Activated T-cell treated with anti-CD3 and anti-CD28 coated beads, Interleukin-2, amount 50 U/mL, for 48 hours (primary cell): ENCODE data around the gene RPSA.
"Not testable (repeated sequence)": the region's sequence is repeated elsewhere in the genome, so short reads cannot be mapped to it uniquely, and the experiment has no call there.

ENCODE experiments used
- DNase-seq, 2 experiments: peaks; one replicate each; pipeline ENCODE4 v3.0.0-alpha.2; 2020

The RPSA gene

DNA sequence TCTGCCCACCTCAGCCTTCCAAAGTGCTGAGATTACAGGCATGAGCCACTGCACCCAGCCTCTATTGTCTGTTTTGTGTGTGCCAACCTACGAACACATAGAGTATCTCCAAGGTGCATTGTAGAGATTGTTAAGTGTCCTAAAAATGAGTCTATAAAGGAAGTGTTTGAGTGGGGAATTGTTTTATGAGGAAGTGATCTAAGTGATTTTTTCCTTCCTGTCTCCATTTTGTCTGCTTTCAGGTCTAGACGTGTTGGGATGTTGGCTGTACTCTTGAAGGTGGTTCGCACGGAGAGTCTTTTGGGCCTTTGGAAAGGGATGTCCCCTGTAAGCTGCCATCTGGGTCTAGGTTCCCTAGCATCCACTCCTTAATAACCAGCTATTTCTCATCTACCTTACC, 16.3 kb upstream of the RPSA start:
- no peak for DNase-seq

DNA sequence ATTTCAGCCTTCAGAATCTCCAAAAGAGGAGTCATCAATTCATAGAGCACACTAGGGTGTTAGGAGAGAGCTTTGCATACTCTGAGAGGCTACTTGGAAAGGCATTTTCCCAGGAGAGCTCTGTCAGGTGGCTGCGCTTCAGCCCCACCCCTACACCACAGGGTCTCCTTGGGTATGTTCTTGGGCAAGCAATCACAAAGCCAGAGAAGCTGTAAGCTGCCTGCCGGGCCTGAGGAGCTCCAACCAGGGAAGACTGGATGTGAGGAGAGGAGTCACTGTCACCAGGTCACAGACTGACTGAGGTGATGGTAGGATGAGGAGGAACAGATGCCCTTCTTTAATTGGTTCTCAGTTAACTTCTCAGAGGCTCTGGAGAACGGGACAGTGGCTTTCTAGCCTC, 9.8 kb upstream of the RPSA start:
- DNase-seq, result no peak

DNA sequence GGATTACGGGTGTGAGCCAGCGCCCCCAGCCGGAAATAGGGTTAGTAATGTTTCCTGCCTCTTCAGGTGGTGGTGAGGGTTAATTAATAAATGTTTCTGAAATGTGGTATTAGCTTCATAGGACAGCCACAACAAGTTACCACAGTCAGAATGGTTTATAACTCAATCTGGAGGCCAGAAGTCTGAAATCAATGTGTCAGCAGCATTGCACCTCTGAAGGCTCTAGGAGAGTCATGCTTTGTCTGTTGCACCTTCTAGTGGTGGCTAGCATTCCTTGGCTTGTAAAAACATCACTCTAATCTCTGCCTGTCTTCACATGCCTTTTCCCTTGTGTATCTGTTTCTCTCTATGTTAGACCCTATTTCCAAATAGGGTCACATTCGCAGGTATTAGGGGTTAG, 7.8 kb upstream of the RPSA start:
- no peak for DNase-seq

DNA sequence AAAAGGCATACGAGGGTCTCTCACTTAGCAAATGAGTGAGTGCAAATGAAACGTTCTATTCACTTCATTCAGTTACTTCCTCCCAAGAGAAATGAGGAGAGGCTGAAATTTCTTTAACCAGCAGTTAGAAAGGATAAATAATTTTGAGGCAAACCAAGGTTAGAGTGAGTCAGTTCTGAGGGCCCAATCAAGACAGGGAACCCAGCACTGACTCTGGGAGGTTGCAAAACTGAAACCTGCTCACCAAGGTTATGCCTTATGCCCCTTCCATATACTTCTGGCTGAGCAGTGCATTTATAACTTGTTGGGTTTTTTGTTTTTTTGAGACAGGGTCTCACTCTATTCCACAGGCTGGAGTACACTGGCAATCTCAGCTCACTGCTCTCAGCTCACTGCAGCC, 4.5 kb upstream of the RPSA start:
- peak in 1 of 2 experiments; percentile 32 for DNase-seq

DNA sequence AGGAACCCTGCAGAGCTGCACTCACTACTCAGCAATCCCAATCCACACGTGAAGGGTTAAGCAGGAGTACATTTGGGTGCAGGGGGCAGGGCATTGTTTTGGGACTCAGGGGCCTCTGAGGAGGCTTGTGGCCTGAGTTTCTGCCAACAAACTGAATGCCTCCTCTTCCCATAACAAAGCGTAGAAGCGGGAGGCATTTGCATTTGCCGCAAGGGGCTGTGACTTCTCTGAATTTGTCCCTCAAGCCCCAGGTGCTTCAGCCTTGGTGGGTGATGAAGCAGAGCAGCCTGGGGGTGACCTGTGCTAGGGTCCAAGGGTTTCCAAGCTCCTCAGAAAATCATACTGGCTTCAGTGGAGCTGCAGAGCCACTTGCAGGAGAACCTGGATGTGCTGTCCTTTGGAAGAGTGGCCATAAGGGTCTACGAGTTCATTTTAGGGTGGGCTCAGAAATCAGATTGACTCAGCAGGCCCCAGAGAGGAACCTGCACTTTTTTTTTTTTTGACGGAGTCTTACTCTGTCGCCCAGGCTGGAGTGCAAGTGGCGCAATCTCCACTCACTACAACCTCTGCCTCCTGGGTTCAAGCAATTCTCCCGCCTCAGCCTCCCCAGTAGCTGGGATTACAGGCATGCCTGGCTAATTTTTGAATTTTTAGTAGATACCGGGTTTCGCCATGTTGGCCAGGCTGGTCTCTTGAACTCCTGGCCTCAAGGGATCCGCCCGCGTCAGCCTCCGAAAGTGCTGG, 1.4 kb upstream of the RPSA start:
- DNase-seq, result no peak

DNA sequence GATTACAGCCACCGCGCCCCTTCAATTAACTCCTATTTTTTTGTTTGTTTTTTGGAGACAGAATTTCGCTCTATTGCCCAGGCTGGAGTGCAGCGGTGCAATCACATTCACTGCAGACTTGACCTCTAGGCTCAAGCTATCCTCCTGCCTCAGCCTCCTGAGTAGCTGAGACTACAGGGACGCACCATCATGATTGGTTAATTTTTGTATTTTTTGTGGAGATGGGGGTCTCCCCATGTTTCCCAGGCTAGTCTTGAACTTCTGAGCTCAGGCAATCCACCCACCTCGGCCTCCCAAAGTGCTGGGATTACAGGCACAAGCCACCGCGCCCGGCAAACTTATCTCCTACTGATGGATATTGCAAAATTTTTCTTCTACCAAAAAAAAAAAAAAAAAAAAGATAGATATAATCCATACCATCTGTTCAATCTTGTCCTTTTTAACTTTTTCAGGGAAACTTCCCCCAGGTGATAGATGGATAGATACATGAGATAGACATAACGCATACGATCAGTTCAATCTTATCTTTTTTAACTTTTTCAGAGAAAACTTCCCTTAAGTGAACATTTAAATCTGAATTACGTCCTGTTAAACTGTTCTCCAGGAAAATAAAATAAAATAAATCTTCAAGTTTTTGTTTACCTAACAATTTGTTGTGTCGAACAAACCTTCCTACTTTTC, 693 bp upstream of the RPSA start:
- no peak for DNase-seq

DNA sequence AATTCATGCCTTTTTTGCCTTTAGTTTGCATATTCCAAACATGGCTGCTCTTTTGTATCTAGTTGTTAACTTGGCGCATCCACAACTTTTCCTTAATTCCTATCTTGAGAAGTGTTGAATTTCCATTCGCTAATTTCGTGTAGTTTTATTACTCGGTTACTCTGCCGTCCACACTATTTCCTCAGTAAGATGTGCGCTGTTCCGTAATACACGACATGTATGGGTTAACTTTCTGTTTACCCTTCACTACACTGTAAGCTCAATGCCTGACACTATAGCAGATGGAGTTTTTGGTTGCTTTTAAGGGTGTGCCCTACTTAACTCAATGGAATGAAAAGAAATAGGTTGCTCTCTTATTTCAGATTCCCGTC, 724 bp downstream of the RPSA start:
- DNase-seq, result no peak

DNA sequence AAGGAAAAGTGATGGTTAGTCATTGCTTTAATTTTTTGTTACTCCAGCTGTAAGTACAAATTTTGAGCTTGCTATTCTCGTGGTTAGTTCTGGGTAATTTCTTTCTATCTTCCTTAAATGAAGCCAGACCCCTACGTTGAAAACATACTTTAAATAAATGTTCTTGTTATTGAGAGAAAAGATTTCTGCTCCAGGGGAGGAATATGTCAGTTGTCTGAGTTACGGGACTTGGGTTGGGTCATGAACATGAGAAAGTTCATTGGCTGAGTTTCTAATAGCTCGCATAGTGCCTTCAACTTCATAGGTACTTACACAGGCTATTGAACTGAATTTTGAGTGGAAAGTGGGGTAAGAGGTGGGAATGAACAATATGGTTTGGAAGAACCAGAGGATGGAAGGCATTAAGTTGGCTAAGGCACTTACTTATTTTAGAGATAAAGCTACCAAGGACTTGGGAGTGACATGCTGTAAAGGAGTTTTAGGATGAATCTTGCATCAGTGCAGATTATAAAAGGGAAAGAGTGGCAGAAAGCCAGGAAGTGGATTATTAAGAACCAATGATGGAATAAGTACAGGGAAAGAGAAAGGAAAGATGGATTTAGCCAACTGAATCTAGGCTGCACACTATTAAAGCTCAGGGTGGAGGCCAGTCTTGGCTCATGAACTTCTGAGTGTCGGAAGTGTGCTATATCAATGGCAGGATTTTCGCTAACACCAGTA, 1.4 kb downstream of the RPSA start:
- DNase-seq, result no peak

DNA sequence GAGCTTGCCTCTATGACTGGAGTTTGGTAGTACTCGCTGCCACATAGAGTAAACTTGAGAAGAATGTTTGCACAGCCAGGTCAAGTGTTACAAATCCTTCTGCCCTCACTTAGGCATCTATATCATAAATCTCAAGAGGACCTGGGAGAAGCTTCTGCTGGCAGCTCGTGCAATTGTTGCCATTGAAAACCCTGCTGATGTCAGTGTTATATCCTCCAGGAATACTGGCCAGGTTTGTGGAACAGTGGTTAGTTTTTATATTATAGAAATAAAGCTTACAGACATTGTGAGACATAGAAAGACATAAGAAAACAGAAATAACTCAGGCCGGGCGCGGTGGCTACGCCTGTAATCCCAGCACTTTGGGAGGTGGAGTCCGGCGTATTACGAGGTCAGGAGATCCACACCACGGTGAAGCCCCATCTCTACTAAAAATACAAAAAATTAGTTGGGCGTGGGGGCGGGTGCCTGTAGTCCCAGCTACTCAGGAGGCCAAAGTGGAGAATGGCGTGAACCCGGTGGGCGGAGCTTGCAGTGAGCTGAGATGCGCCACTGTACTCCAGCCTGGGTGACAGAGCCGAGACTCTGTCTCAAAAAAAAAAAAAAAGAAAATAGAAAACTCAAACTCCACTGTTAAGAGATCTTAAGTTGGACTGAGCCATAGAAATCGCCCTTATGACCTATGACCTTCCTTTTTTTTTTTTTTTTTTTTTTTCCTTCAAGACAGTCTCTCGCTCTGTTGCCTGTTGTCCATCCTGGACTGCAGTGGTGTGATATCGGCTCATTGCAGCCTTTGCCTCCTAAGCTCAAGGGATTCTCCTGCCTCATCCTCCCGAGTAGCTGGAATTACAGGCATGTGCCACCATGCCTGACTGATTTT, 2.2 kb downstream of the RPSA start:
- DNase-seq, result peak; percentile 63 to 66

DNA sequence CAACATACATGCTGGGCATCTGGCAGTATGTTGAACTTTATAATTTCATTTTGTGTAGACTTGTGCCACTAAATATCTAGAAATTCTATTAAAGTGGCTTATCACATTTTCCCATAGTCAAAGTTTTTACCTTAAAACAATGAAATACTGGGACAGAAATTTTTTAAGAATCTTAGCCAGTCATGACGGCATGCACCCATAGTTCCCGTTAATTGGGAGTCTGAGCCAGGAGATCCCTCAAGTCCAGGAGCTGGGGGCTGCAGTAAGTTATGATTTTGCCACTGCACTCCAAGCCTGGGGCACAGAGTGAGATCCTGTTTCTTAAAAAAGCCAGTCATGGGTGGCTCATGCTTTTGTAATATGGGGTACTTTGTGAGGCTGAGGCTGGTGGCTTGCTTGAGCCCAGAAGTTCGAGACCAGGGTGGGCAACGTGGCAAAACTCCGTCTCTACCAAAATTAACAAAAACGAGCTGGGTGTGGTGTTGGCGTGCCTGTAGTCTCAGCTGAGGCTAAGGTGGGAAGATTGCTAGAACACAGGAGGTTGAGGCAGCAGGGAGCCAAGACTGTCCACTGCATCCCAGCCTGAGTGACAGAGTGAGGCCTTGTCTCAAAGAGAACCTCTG, 3.1 kb downstream of the RPSA start:
- peak in 1 of 2 experiments; percentile 33 for DNase-seq

DNA sequence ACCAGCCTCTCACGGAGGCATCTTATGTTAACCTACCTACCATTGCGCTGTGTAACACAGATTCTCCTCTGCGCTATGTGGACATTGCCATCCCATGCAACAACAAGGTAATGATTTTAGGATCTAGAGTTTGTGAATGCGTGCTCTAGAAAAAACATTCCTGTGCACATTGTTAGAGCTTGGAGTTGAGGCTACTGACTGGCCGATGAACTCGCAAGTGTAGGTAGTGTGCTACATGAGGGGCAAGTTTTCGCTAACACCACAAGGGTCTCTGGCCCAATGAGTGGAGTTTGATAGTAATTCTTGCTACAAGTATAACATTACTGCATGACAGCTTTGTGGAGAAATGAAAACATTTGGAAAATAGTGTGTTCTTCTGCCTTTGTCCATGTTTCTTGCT, 4.4 kb downstream of the RPSA start:
- DNase-seq, result no peak

DNA sequence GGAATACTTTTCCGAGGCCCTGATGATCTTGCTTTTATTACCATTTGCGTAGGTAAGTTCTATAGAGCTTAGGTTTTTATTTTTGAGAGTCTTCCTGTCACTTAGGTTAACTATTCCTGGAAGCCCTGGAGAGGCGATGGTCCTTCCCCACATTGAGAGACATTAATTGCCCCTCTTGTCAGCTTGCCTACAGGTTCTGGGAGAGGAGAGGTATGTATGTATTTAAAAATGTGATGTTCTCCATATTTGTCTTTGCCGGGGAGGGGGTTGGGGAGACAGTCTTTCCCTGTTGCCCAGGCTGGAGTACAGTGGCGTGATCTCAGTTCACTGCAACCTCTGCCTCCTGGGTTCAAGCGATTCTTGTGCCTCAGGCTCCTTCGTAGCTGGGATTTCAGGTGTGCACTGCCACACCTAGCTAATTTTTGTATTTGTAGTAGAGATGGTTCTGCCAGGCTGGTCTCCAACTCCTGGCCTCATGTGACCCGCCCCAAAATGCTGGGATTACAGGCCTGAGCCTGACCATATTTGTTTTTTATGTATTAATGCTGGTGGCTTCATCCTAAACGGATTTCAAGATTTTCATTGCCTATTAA, 6.2 kb downstream of the RPSA start:
- peak in 1 of 2 experiments; percentile 30 for DNase-seq

DNA sequence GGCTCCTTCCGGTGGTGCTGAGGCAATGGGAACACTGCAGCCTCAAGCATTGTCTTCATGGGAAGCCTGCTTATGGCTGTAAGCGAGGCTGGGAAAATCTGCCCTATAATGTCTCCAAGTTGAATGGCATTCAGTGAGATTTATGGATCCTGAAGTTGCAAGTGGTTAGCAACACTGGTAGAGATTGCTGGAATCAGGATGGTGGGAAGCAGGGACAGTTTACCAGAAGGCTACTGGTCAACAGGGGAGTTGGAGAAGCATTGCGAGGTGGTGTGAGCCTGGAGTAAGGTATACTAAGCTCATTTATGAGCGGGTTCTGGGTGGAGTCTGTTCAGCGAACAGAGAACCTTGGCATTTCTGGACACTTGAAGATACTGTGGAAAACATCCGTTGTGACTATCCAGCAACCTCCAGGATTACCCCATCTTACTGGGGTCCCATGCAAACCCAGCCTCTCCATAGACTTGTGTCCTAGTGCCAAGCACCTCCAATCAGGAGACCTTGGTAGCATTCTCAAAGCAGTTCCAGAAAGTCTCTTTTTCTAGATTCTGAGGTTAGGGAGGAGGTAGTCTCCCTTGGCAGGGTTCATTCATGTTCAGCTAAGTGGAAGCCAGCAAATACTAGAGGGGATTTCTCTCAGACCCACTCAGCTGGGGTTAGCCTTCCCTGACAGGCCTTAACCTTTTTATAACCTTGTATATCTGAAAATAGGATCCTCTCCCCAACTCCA, 7.3 kb downstream of the RPSA start:
- DNase-seq, result peak; percentile 48 to 49

DNA sequence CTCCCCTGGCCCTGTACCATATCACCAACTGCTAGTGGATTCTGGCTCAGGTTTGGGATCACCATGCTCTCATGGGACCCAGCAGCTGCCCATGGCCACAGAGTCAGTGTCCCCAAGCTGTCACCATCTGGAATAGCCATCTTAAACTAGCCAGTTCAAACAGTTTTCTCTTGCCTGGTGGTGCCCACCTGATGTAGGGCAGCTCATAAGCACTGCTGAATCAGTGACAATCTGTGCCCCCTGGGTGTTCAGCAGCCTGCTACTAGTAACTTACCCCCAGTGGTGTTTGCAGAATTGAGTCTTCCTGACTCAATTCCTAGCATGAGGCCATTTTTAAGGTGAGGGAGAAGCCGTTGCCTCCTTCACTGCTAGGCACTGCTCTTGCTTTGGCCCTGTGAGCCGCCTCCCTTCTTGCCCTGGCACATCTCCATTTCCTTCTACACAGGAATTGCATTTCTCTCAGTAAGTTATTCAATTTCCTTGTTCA, 7.9 kb downstream of the RPSA start:
- DNase-seq, result peak; percentile 63

DNA sequence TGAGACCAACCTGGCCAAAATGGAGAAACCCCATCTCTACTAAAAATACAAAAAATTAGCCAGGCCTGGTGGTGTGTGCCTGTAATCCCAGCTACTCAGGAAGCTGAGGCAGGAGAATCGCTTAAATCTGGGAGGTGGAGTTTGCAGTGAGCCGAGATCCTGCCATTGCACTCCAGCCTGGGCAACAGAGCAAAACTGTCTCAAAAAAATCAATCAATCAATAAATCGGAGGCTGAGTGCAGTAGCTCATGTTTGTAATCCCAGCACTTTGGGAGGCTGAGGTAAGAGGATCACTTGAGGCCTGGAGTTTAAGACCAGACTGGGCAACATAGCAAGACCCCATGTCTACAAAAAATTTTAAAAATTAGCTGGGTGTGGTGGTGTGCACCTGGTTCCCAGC, 8.8 kb downstream of the RPSA start:
- peak; percentile 50 to 55 for DNase-seq

DNA sequence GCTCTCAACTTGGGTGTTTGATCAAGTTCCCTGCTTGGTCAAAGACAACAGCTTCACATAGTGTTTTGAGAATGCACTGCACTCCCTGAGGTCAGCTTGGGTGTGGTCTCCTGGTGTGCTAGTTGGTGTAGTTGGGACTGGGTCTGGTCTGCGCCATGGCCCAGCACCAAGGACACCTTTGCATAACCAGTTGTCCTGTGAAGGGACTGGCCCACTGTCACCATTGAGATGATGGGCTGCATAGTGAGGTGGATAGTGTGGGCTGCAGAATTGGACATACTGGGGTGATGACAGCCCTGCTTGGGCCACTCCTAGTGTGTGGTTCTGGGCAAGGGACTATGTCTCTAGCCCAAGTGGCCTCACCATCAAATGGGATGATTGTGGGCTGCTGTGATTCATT, 9.5 kb downstream of the RPSA start:
- DNase-seq, result peak; percentile 55 to 56

DNA sequence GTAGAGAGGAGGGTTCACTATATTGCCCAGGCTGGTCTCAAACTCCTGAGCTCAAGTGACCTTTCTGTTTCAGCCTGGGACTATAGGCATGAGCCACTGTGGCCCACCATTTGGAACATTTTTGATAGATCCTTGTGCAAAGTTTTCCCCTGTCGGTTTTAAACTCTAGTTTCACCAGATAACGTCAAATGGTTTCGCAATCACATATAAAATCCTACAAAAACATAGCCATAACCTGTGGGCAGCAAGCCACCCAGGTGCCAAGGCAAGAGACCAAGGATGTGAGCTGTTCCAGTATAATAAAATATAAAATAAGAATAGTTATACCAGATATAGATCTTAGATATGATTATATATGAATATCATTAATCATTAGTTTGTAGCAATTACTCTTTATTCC, 10.5 kb downstream of the RPSA start:
- not testable (repeated sequence) for DNase-seq

DNA sequence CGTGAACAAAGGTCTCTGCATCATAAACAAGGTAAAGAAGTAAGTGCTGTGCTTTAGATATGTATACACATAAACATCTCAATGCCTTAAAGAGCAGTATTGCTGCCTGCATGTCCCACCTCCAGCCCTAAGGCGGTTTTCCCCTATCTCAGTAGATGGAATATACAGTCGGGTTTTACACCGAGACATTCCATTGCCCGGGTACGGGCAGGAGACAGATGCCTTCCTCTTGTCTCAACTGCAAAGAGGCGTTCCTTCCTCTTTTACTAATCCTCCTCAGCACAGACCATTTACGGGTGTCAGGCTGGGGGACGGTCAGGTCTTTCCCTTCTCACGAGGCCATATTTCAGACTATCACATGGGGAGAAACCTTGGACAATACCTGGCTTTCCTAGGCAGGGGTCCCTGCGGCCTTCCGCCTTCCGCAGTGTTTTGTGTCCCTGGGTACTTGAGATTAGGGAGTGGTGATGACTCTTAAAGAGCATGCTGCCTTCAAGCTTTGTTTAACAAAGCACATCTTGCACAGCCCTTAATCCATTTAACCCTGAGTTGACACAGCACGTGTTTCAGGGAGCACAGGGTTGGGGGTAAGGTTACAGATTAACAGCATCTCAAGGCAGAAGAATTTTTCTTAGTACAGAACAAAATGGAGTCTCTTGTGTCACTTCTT, 12.2 kb downstream of the RPSA start:
- not testable (repeated sequence) for DNase-seq

DNA sequence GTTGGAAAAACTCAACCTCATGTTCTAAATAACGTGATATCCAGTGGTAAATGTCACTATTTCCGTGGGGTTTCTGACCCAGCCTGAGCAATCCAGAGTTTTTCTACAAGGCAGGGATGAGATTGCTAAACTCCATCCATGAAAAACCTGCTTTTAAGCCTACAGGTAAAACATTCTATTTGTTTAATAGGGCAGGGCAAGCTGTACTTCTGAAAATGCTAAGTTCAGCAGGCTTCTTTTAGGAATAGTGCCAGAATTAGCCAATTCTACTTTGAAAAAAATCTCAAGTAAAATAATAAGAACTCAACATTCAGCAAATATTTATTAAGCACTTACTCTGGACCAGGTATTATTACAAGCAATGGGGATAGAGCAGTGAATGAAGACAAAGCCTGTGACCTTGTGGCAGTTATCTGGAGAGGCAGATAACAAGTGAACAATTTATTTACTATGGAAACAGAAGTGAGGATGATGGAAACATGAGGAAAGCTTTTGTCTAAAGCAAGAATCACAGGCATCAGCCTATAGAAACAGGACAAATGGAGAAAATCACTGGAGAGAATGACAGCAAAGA, 13.3 kb downstream of the RPSA start:
- no peak for DNase-seq

DNA sequence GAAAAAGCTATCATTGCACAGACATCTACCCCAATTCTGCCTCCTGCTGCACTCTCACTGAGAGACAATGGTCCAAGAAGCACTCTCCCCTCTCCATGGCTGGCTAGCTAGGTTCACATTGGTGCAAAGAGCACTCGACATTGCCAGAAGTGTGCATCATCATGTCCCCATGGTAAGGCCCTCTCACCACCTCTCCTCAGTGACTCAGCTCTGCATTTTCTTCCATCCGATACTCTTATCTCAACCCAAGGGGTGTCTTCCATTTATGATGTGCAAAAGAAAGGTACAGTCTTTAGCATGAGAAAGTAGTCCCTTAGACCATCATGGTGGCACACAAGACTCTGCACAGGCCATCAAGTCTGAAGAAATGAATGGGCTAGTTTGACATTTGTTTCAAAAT, 14.0 kb downstream of the RPSA start:
- DNase-seq, result no peak
